Liver (tissue), 9 donors: ENCODE data around the gene SCARB1. TPM values are rescaled to one million over a fixed set of nuclear protein-coding genes. Genes with fewer than 3 reads are reported as not detected.

Experiments used
- DNase-seq: peaks from one replicate; pipeline ENCODE4 v3.0.0-alpha.2; 2017; ENCODE audit warnings: low spot score
- H3K27ac ChIP-seq, 2 donors: one replicate each; pipeline ENCODE4 v1.7.0; 2013; ENCODE audit warnings: inconsistent platforms in 2 of 2, low read length in 2 of 2, control low read depth in 1 of 2, low read depth in 1 of 2, mild to moderate bottlenecking in 1 of 2
- H3K27me3 ChIP-seq, 4 donors: one replicate each; pipeline versions ENCODE4 v1.6.1 to v1.7.0; 2013; ENCODE audit warnings: low read length in 3 of 4, inconsistent platforms in 1 of 4, mild to moderate bottlenecking in 1 of 4, moderate library complexity in 1 of 4; ENCODE audit not compliant: control insufficient read depth in 4 of 4, insufficient read depth in 4 of 4
- H3K36me3 ChIP-seq, 4 donors: one replicate each; pipeline versions ENCODE4 v1.6.1 to v1.7.0; 2013; ENCODE audit warnings: low read length in 3 of 4, mild to moderate bottlenecking in 3 of 4, low read depth in 1 of 4, moderate library complexity in 1 of 4; ENCODE audit not compliant: control insufficient read depth in 4 of 4, insufficient read depth in 3 of 4
- H3K4me1 ChIP-seq, 4 donors: one replicate each; pipeline versions ENCODE4 v1.6.1 to v1.7.0; 2013; ENCODE audit warnings: low read length in 3 of 4, mild to moderate bottlenecking in 3 of 4, moderate library complexity in 1 of 4; ENCODE audit not compliant: control insufficient read depth in 4 of 4, insufficient read depth in 4 of 4
- H3K4me3 ChIP-seq, 3 donors: one replicate each; pipeline versions ENCODE4 v1.6.1 to v1.7.0; 2013; ENCODE audit warnings: low read length in 3 of 3, control low read depth in 1 of 3, low read depth in 1 of 3, mild to moderate bottlenecking in 1 of 3
- H3K9ac ChIP-seq, 2 donors: one replicate each; pipeline ENCODE4 v1.7.0; 2013; ENCODE audit warnings: low read length in 2 of 2, mild to moderate bottlenecking in 2 of 2, moderate library complexity in 2 of 2, control low read depth in 1 of 2, low read depth in 1 of 2
- H3K9me3 ChIP-seq, 4 donors: one replicate each; pipeline versions ENCODE4 v1.6.1 to v1.7.0; 2013; ENCODE audit warnings: low read length in 3 of 4; ENCODE audit not compliant: control insufficient read depth in 4 of 4
- ATF3 ChIP-seq: IDR thresholded peaks from 2 replicates; pipeline ENCODE4 v1.6.1; 2016; ENCODE audit warnings: antibody characterized with exemption
- CTCF ChIP-seq: fragments of 150-350 bp; IDR thresholded peaks from 2 replicates; pipeline ENCODE4 v1.5.1; 2017; ENCODE audit warnings: improper control_type of control experiment, low read depth, low read length; ENCODE audit not compliant: missing input control
- EGR1 ChIP-seq, 2 donors: IDR thresholded peaks; 2 replicates each; pipeline ENCODE4 v1.6.1; 2016 to 2018; ENCODE audit warnings: antibody characterized with exemption in 2 of 2, low read depth in 2 of 2
- FOXA1 ChIP-seq: IDR thresholded peaks from 2 replicates; pipeline ENCODE4 v1.6.1; 2016; ENCODE audit warnings: antibody characterized with exemption
- FOXA2 ChIP-seq: IDR thresholded peaks from 2 replicates; pipeline ENCODE4 v1.6.1; 2016; ENCODE audit warnings: antibody characterized with exemption
- GABPA ChIP-seq, 2 donors: IDR thresholded peaks in 1 of 2; conservative IDR thresholded peaks in 1 of 2; 2 replicates each; pipeline ENCODE4 v1.6.1; 2016; ENCODE audit warnings: antibody characterized with exemption in 2 of 2, mild to moderate bottlenecking in 1 of 2, moderate library complexity in 1 of 2
- HNF4A ChIP-seq, 2 donors: conservative IDR thresholded peaks; 2 replicates each; pipeline ENCODE4 v1.6.1; 2016; ENCODE audit warnings: antibody characterized with exemption in 2 of 2, mild to moderate bottlenecking in 2 of 2
- HNF4G ChIP-seq: IDR thresholded peaks from 2 replicates; pipeline ENCODE4 v1.6.1; 2016; ENCODE audit warnings: antibody characterized with exemption
- JUND ChIP-seq, 2 donors: IDR thresholded peaks; 2 replicates each; pipeline ENCODE4 v1.6.1; 2016; ENCODE audit warnings: antibody characterized with exemption in 2 of 2
- MAX ChIP-seq: IDR thresholded peaks from 2 replicates; pipeline ENCODE4 v1.6.1; 2016; ENCODE audit warnings: antibody characterized with exemption
- NR2F2 ChIP-seq: IDR thresholded peaks from 2 replicates; pipeline ENCODE4 v1.6.1; 2016; ENCODE audit warnings: antibody characterized with exemption
- RAD21 ChIP-seq, 2 donors: IDR thresholded peaks; 2 replicates each; pipeline ENCODE4 v1.6.1; 2016; ENCODE audit warnings: antibody characterized with exemption in 2 of 2, mild to moderate bottlenecking in 2 of 2
- REST ChIP-seq: IDR thresholded peaks from 2 replicates; pipeline ENCODE4 v1.6.1; 2016; ENCODE audit warnings: antibody characterized with exemption, mild to moderate bottlenecking
- RXRA ChIP-seq, 2 donors: IDR thresholded peaks; 2 replicates each; pipeline ENCODE4 v1.6.1; 2017 to 2018; ENCODE audit warnings: antibody characterized with exemption in 2 of 2, mild to moderate bottlenecking in 1 of 2
- TAF1 ChIP-seq: conservative IDR thresholded peaks from 2 replicates; pipeline ENCODE4 v1.6.1; 2016; ENCODE audit warnings: antibody characterized with exemption, mild to moderate bottlenecking
- YY1 ChIP-seq: IDR thresholded peaks from 2 replicates; pipeline ENCODE4 v1.6.1; 2016; ENCODE audit warnings: antibody characterized with exemption, mild to moderate bottlenecking
- ZBTB33 ChIP-seq: IDR thresholded peaks from 2 replicates; pipeline ENCODE4 v1.6.1; 2016; ENCODE audit warnings: antibody characterized with exemption
- WGBS: extraction: QIAGEN DNeasy Blood & Tissue Kit; methylation state at CpG from one replicate; pipeline ENCODE4 v1.1.7; 2013; 5-methylcytosine and 5-hydroxymethylcytosine counted together
- polyA plus RNA-seq, 2 donors: library from polyadenylated mRNA; stranded (reverse) in 1 of 2; unstranded in 1 of 2; fragments of 200-250 nt in 1 of 2; fragments of >200 nt in 1 of 2; fragmentation: Nextera tagmentation in 1 of 2; extraction: Ambion mirVana in 1 of 2; gene quantifications; one replicate each; pipeline versions ENCODE4 v1.2.1 to v1.2.3, GENCODE V29; 2013 to 2015
- total RNA-seq, 2 donors: library from RNA; depleted of rRNA; stranded (reverse); fragments of >200 nt; gene quantifications; one replicate each; pipeline ENCODE4 v1.2.3, GENCODE V29; 2014
- donor health status: healthy.
- donor health status: healthy.
- donor health status: healthy.
- donor health status: healthy.
- donor health status: healthy.

SCARB1 gene
- total and polyA plus RNA-seq, 4 donors, result 85.3 to 289 (median 141) TPM

- H3K4me1 ChIP-seq, result peaks cover 18 to 48% (median 32%) of the 10 kb centered on the region in 4 donors
- WGBS, result 91% methylated on average over 7 of the region's 7 CpGs
Observed at GRCh38 chr12:124754491-124754890, 109.2 kb downstream of the SCARB1 start.

GRCh38 chr12:124753993-124754392 is 109.7 kb downstream of the SCARB1 start:
- Histone ChIP-seq H3K4me1 (peaks cover 18 to 47% (median 36%) of the 10 kb centered on the region in 4 donors), H3K9ac (no peak overlapping the region), H3K27ac (no peak overlapping the region), H3K36me3 (no peaks in the 10 kb centered on the region), H3K27me3 (no peaks in the 10 kb centered on the region), H3K4me3 (no peak overlapping the region), H3K9me3 (no peaks in the 10 kb centered on the region)
- no peak for DNase-seq
- TF ChIP-seq ATF3 (no peak), JUND (IDR thresholded peaks at IDR 0.05) (no peak), TAF1 (no peak), RXRA (IDR thresholded peaks at IDR 0.05) (no peak)
- WGBS, result 98% methylated on average over 4 of the region's 4 CpGs

More at GRCh38 chr12:124754491-124754890, 109.2 kb downstream of the SCARB1 start:
- no peaks in the 10 kb centered on the region for H3K36me3 ChIP-seq
- H3K4me3 ChIP-seq, result no peak overlapping the region
- TF ChIP-seq FOXA2 (no peak), HNF4A (conservative IDR thresholded peaks at IDR 0.05) (no peak), HNF4G (no peak), YY1 (no peak), NR2F2 (no peak)
- H3K27ac ChIP-seq, result peak overlapping the region; percentile 70 to 76
- peak overlapping the region in 1 of 2 donors; percentile 29 for H3K9ac ChIP-seq
- no peak for DNase-seq
- no peaks in the 10 kb centered on the region for H3K27me3 ChIP-seq
- no peaks in the 10 kb centered on the region for H3K9me3 ChIP-seq

- TF ChIP-seq GABPA (IDR thresholded peaks at IDR 0.05 in 1 of 2, conservative IDR thresholded peaks at IDR 0.05 in 1 of 2) (no peak), ZBTB33 (no peak), MAX (no peak), RAD21 (IDR thresholded peaks at IDR 0.05) (no peak), TAF1 (no peak), YY1 (no peak), EGR1 (IDR thresholded peaks at IDR 0.05; ENCODE audit: low read depth in 2 of 2) (no peak), FOXA1 (no peak), RXRA (IDR thresholded peaks at IDR 0.05) (no peak), NR2F2 (no peak), CTCF (no peak), JUND (IDR thresholded peaks at IDR 0.05) (no peak), REST (no peak)
- Histone ChIP-seq H3K4me1 (peaks cover 21 to 50% (median 37%) of the 10 kb centered on the region in 4 donors), H3K9me3 (no peaks in the 10 kb centered on the region), H3K27ac (no peak overlapping the region), H3K4me3 (no peak overlapping the region), H3K9ac (no peak overlapping the region), H3K36me3 (no peaks in the 10 kb centered on the region), H3K27me3 (no peaks in the 10 kb centered on the region)
- 96% methylated on average over 11 of the region's 11 CpGs for WGBS
- DNase-seq, result no peak
Observed at GRCh38 chr12:124753228-124753591, 110.5 kb downstream of the SCARB1 start.
